Pons (tissue), 1 donor: ENCODE measurements around the gene PTPRN2.
"Not testable (repeated sequence)": the region's sequence is repeated elsewhere in the genome, so short reads cannot be mapped to it uniquely, and the experiment has no call there.

ENCODE experiments used
- DNase-seq: peaks from one replicate; pipeline ENCODE4 v3.0.0-alpha.2; 2016; ENCODE audit warnings: low spot score

PTPRN2 gene

GRCh38 chr7:158185653-158186052 lies 402.0 kb downstream of the PTPRN2 start:
- DNase-seq, result no peak

- DNase-seq, result no peak
Measured at GRCh38 chr7:158183431-158183830, 404.2 kb downstream of the PTPRN2 start.

GRCh38 chr7:158176561-158177173 lies 411.0 kb downstream of the PTPRN2 start:
- DNase-seq, result no peak

GRCh38 chr7:158175779-158176178 lies 411.8 kb downstream of the PTPRN2 start:
- no peak for DNase-seq

GRCh38 chr7:158174947-158175346 lies 412.7 kb downstream of the PTPRN2 start:
- DNase-seq, result no peak

GRCh38 chr7:158167373-158167772 lies 420.2 kb downstream of the PTPRN2 start:
- DNase-seq, result no peak

GRCh38 chr7:158166386-158167340 lies 421.0 kb downstream of the PTPRN2 start:
- no peak for DNase-seq

GRCh38 chr7:158165711-158166110 lies 421.9 kb downstream of the PTPRN2 start:
- DNase-seq, result no peak

GRCh38 chr7:158164101-158165095 lies 423.2 kb downstream of the PTPRN2 start:
- no peak for DNase-seq

- no peak for DNase-seq
Measured at GRCh38 chr7:158161194-158161593, 426.4 kb downstream of the PTPRN2 start.

- DNase-seq, result no peak
Measured at GRCh38 chr7:158160199-158160598, 427.4 kb downstream of the PTPRN2 start.

GRCh38 chr7:158157460-158157859 lies 430.2 kb downstream of the PTPRN2 start:
- no peak for DNase-seq

- DNase-seq, result not testable (repeated sequence)
Measured at GRCh38 chr7:158151273-158151672, 436.4 kb downstream of the PTPRN2 start.

GRCh38 chr7:158150234-158150633 lies 437.4 kb downstream of the PTPRN2 start:
- no peak for DNase-seq

- not testable (repeated sequence) for DNase-seq
Measured at GRCh38 chr7:158147431-158147830, 440.2 kb downstream of the PTPRN2 start.

- DNase-seq, result no peak
Measured at GRCh38 chr7:158145370-158145769, 442.3 kb downstream of the PTPRN2 start.

GRCh38 chr7:158143196-158144120 lies 444.2 kb downstream of the PTPRN2 start:
- DNase-seq, result no peak

GRCh38 chr7:158142657-158143056 lies 445.0 kb downstream of the PTPRN2 start:
- no peak for DNase-seq

- no peak for DNase-seq
Measured at GRCh38 chr7:158141806-158142518, 445.7 kb downstream of the PTPRN2 start.

GRCh38 chr7:158141221-158141582 lies 446.4 kb downstream of the PTPRN2 start:
- DNase-seq, result no peak
